Tibial nerve (tissue), 3 donors: ENCODE results near the gene MCM6.

Experiments used
- CTCF ChIP-seq, 5 experiments: fragments of 200-600 bp in 3 of 5; fragments of 450-650 bp in 2 of 5; sonication (generic) in 3 of 5; IDR thresholded peaks; one replicate each; pipeline ENCODE4 v1.5.1; 2016 to 2019; ENCODE audit warnings: antibody characterized with exemption in 5 of 5, mild to moderate bottlenecking in 3 of 5, moderate library complexity in 2 of 5
- POLR2A ChIP-seq, 2 donors: fragments of 450-650 bp; IDR thresholded peaks; one replicate each; pipeline ENCODE4 v1.6.1; 2017; ENCODE audit warnings: antibody characterized with exemption in 2 of 2, mild to moderate bottlenecking in 2 of 2, moderate library complexity in 2 of 2

DNA sequence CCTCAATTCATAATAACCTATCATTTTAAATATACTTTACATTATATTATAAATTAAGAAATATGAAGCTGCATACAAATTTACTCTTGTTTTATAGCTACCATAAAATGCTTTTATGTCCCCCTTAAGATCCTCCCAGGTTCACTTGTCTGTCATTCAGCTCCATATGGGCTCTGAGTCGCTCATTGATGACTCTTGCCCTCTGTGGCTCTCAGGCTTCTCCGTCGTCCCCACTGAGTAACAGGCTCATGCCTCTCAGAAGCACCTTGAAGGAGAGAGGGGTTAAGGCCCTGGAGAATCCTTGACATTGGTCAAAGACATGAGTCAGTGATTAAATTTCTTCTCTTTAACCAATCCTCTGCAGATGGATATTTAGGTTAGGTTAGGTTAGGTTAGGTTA, 6.2 kb upstream of the MCM6 start:
- TF ChIP-seq CTCF (IDR thresholded peaks at IDR 0.05): no peak
- no peak for TF ChIP-seq POLR2A (IDR thresholded peaks at IDR 0.05)
